ENCODE measurements around the gene SGMS1. TPM values are rescaled to one million over a fixed set of nuclear protein-coding genes. Genes with fewer than 3 reads are reported as not detected.
A peak's percentile ranks its signal among the peaks of the same experiment; 100 is the strongest.

SGMS1 gene
- total RNA-seq, 4 donors from 2014 or later, result 139 to 198 (median 173) TPM

DNA sequence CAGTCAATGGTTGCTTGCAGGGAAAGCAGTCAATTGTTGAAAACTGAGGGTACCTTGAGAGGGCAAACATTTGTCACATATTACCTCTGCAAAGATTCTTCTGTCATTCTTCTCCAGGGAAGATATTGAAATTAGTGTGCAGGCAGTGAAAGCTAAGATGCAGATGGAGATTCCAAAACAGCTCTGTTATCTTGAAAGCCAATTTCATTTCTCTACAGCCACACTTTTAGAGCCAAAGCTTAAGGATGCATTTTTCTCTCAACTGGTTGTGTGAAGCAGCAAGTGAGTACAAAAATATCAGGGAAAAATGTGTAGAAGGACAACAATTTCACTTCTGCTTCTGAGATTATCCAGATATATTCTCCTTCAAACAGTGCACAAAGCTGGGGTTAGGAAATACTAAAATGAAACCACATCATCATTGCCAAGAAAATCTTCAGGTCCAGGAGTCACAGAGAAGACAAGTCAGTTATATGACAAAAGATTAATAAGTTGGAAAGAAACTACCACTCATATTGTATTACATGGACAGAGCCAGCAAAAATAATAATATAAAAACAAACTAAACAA, 16.3 kb downstream of the SGMS1 start:
- Histone ChIP-seq H3K27me3 (no peaks in the 10 kb centered on the region), H3K4me1 (peaks cover 54% of the 10 kb centered on the region), H3K9me3 (no peaks in the 10 kb centered on the region), H3K4me3 (no peak overlapping the region), H3K27ac (no peak overlapping the region), H3K36me3 (no peaks in the 10 kb centered on the region)
- TF ChIP-seq EP300 (IDR thresholded peaks at IDR 0.05) (no peak), POLR2A (IDR thresholded peaks at IDR 0.05) (no peak), CTCF (IDR thresholded peaks at IDR 0.05) (no peak), POLR2AphosphoS5 (IDR thresholded peaks at IDR 0.05) (no peak)
- no peak for DNase-seq (ENCODE audit: low spot score in 2 of 2)

DNA sequence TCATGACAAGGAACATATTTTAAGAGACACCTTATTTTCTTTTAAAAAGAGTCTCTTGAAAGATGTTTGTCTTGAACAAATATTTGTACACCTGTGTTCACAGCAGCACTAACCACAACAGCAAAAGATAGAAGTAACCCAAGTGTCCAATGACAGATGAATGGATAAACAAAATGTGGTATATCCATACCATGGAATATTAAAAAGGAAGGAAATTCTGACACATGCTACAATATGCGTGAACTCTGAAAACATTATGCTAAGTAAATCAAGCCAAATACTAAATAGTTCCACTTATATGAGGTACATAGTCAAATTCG, 17.8 kb downstream of the SGMS1 start:
- TF ChIP-seq POLR2A (IDR thresholded peaks at IDR 0.05), result no peak
- TF ChIP-seq CTCF (IDR thresholded peaks at IDR 0.05), result no peak
- no peak for TF ChIP-seq EP300 (IDR thresholded peaks at IDR 0.05)
- no peak for TF ChIP-seq POLR2AphosphoS5 (IDR thresholded peaks at IDR 0.05)
- H3K9me3 ChIP-seq, result no peaks in the 10 kb centered on the region
- H3K4me3 ChIP-seq, result no peak overlapping the region
- WGBS, result 86% methylated on average over 2 of the region's 2 CpGs
- DNase-seq (ENCODE audit: low spot score in 2 of 2), result no peak
- H3K27ac ChIP-seq, result no peak overlapping the region
- H3K36me3 ChIP-seq, result no peaks in the 10 kb centered on the region
- peaks cover 68% of the 10 kb centered on the region for H3K4me1 ChIP-seq
- no peaks in the 10 kb centered on the region for H3K27me3 ChIP-seq

- Histone ChIP-seq H3K9me3 (no peaks in the 10 kb centered on the region), H3K27me3 (no peaks in the 10 kb centered on the region), H3K27ac (no peak overlapping the region), H3K4me1 (peaks cover 72% of the 10 kb centered on the region), H3K4me3 (no peak overlapping the region), H3K36me3 (no peaks in the 10 kb centered on the region)
- no peak for TF ChIP-seq POLR2AphosphoS5 (IDR thresholded peaks at IDR 0.05)
- TF ChIP-seq EP300 (IDR thresholded peaks at IDR 0.05), result no peak
- no peak for TF ChIP-seq CTCF (IDR thresholded peaks at IDR 0.05)
- no peak for TF ChIP-seq POLR2A (IDR thresholded peaks at IDR 0.05)
- WGBS, result 12% methylated on average over 1 of the region's 1 CpG
- no peak for DNase-seq (ENCODE audit: low spot score in 2 of 2)
Observed at GRCh38 chr10:50605269-50605950, 18.3 kb downstream of the SGMS1 start.

DNA sequence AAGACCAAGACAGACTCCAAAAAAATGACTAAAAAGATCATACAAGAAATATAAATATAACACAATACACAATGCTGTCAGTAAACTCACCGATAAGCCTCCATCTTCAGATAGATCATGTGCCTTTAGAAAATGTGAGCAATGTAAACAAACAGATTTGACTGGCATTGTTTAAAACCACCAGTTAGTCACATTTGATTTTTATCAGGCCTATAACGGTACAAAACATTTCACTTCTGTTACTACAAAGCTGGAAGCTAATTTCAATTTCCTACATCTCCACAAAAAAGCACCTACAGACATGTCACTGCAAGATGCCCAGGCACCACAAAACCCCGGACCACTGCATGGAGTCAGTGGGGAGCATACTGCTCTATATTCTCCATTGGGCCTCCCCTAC, 18.9 kb downstream of the SGMS1 start:
- H3K4me3 ChIP-seq, result no peak overlapping the region
- H3K27me3 ChIP-seq, result no peaks in the 10 kb centered on the region
- TF ChIP-seq EP300 (IDR thresholded peaks at IDR 0.05), result no peak
- no peak for TF ChIP-seq POLR2AphosphoS5 (IDR thresholded peaks at IDR 0.05)
- TF ChIP-seq POLR2A (IDR thresholded peaks at IDR 0.05), result no peak
- TF ChIP-seq CTCF (IDR thresholded peaks at IDR 0.05), result no peak
- H3K36me3 ChIP-seq, result no peaks in the 10 kb centered on the region
- H3K9me3 ChIP-seq, result no peaks in the 10 kb centered on the region
- peaks cover 78% of the 10 kb centered on the region for H3K4me1 ChIP-seq
- no peak overlapping the region for H3K27ac ChIP-seq
- DNase-seq (ENCODE audit: low spot score in 2 of 2), result no peak
- 17% methylated on average over 3 of the region's 3 CpGs for WGBS

DNA sequence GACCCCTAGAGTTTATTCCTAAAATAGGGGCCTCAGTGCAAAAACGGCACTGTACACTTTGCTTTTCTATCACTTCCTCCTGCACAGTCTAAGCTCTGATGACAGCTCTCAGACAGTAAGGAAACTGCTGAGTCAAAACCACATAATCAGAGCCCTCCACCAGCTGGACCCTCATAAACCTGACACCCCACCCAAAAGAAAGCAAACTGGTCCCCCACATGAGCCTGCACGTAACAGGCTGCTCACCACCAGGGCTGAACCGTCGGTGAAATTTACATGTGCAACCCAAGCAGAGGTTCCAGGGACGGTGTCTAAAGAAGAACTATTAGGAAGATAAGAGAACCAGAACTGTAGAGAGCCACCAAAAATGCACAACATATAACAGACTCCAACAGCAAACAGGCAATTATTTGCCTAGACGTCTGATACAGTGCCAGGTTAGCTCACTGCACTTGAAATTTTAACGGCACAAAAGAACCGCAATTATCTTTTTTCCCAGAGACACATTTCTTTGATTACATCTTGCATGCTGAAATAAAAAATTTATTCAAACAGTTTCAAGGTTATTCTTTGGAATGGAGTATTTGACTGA, 19.6 kb downstream of the SGMS1 start:
- H3K27me3 ChIP-seq, result no peaks in the 10 kb centered on the region
- H3K27ac ChIP-seq, result peak overlapping the region; percentile 59
- 16% methylated on average over 8 of the region's 8 CpGs for WGBS
- DNase-seq (ENCODE audit: low spot score in 2 of 2), result no peak
- no peaks in the 10 kb centered on the region for H3K36me3 ChIP-seq
- H3K4me3 ChIP-seq, result no peak overlapping the region
- TF ChIP-seq CTCF (IDR thresholded peaks at IDR 0.05), result no peak
- no peak for TF ChIP-seq EP300 (IDR thresholded peaks at IDR 0.05)
- no peak for TF ChIP-seq POLR2A (IDR thresholded peaks at IDR 0.05)
- TF ChIP-seq POLR2AphosphoS5 (IDR thresholded peaks at IDR 0.05), result no peak
- no peaks in the 10 kb centered on the region for H3K9me3 ChIP-seq
- peaks cover 84% of the 10 kb centered on the region for H3K4me1 ChIP-seq
